Stomach (tissue), 19 donors: ENCODE results near the gene GAPT. TPM values are rescaled to one million over a fixed set of nuclear protein-coding genes. Genes with fewer than 3 reads are reported as not detected.

Source experiments
- DNase-seq, 2 donors: peaks; one replicate each; pipeline versions ENCODE4 v3.0.0 to v3.0.0-alpha.2; 2013 to 2019
- H3K27ac ChIP-seq, 5 donors: fragments of 200-600 bp in 4 of 5; sonication (generic) in 4 of 5; one replicate each; pipeline ENCODE4 v1.5.1; 2013 to 2019; ENCODE audit warnings: mild to moderate bottlenecking in 1 of 5, moderate library complexity in 1 of 5
- H3K27me3 ChIP-seq, 3 donors: fragments of 200-600 bp; sonication (generic); one replicate each; pipeline ENCODE4 v1.5.1; 2017 to 2019; ENCODE audit warnings: mixed run types in 1 of 3
- H3K36me3 ChIP-seq, 4 donors: fragments of 200-600 bp; sonication (generic); 1 replicate in 3 of 4; 2 replicates in 1 of 4; pipeline ENCODE4 v1.5.1; 2016 to 2019
- H3K4me1 ChIP-seq, 4 donors: fragments of 200-600 bp; sonication (generic); one replicate each; pipeline ENCODE4 v1.5.1; 2016 to 2019
- H3K4me3 ChIP-seq, 4 donors: fragments of 200-600 bp; sonication (generic) in 3 of 4; one replicate each; pipeline ENCODE4 v1.5.1; 2016 to 2019; ENCODE audit warnings: mild to moderate bottlenecking in 1 of 4
- H3K9me3 ChIP-seq, 4 donors: fragments of 200-600 bp; sonication (generic); one replicate each; pipeline ENCODE4 v1.5.1; 2016 to 2019
- EP300 ChIP-seq: sonication (generic); formaldehyde crosslinking; IDR thresholded peaks from one replicate; pipeline ENCODE4 v1.6.1; 2017; ENCODE audit warnings: antibody characterized with exemption
- POLR2A ChIP-seq, 4 donors: fragments of 450-650 bp; IDR thresholded peaks; one replicate each; pipeline ENCODE4 v1.6.1; 2016; ENCODE audit warnings: antibody characterized with exemption in 4 of 4, control low read depth in 2 of 4, mild to moderate bottlenecking in 1 of 4, moderate library complexity in 1 of 4
- POLR2AphosphoS5 ChIP-seq, 3 donors: sonication (generic); formaldehyde crosslinking; IDR thresholded peaks; one replicate each; pipeline ENCODE4 v1.6.1; 2016; ENCODE audit warnings: antibody characterized with exemption in 3 of 3
- WGBS, 5 donors: extraction: QIAGEN DNeasy Blood & Tissue Kit in 3 of 5; methylation state at CpG; one replicate each; pipeline versions ENCODE4 v1.1.5 to v1.1.7; 2013 to 2018; 5-methylcytosine and 5-hydroxymethylcytosine counted together
- intact Hi-C: fragments of 100-400 bp; cut with DNase I; formaldehyde crosslinking; loops from one replicate; pipeline ENCODE4 v1.15.1; 2023; ENCODE audit warnings: low total_unique reads
- long read RNA-seq, 10 donors: transcript quantifications; one replicate each; lab custom pipeline, GENCODE V29; 2026
- polyA plus RNA-seq, 3 donors: library from polyadenylated mRNA; stranded (reverse); fragments of 200-250 nt; gene quantifications; one replicate each; pipeline ENCODE4 v1.2.3, GENCODE V29; 2013
- total RNA-seq, 5 donors: library from RNA; depleted of rRNA; stranded (reverse); fragments of >200 nt; gene quantifications; one replicate each; pipeline versions ENCODE4 v1.1.0 to v1.2.3, GENCODE V29; 2014 to 2016
- TF ChIP-seq, protein P1 (sequence below), 7 experiments: fragments of 450-650 bp in 4 of 7; fragments of 200-600 bp in 3 of 7; sonication (generic) in 3 of 7; IDR thresholded peaks; one replicate each; pipeline ENCODE4 v1.5.1; 2016 to 2019; ENCODE audit warnings: antibody characterized with exemption in 7 of 7, control low read depth in 2 of 7, mild to moderate bottlenecking in 1 of 7
- donor health status: healthy with polysubstance abuse.
- donor health status: Bipolar disorder and iron deficiency.
- donor health status: healthy.

The GAPT gene
- total RNA-seq: 1 to 10 TPM in 3 of 5 donors, not detected in 2; 2.4 to 2.9 (median 2.5) TPM
- 1 to 10 TPM in 1 of 3 donors, under 1 TPM in 2; 0.68 to 4.9 (median 1.00) TPM for polyA plus RNA-seq
- long read RNA-seq, donor 1: 0 reads
- long read RNA-seq, donor 2, partial matches to known transcripts: 0 of 1 reads
- long read RNA-seq, donor 2, other reads (novel, unspliced or antisense): 0 of 1 reads
- long read RNA-seq, donor 3: 0 reads
- long read RNA-seq, donor 4: 0 reads
- long read RNA-seq, donor 5: 0 reads
- long read RNA-seq, donor 6: 0 reads
- long read RNA-seq, donor 7, partial matches to known transcripts: 0 of 1 reads
- long read RNA-seq, donor 7, other reads (novel, unspliced or antisense): 0 of 1 reads
- long read RNA-seq, donor 8, partial matches to known transcripts: 0 of 1 reads
- long read RNA-seq, donor 8, other reads (novel, unspliced or antisense): 0 of 1 reads
- long read RNA-seq, donor 9: 0 reads
- long read RNA-seq, donor 10, partial matches to known transcripts: 0 of 1 reads
- long read RNA-seq, donor 10, other reads (novel, unspliced or antisense): 0 of 1 reads

DNA sequence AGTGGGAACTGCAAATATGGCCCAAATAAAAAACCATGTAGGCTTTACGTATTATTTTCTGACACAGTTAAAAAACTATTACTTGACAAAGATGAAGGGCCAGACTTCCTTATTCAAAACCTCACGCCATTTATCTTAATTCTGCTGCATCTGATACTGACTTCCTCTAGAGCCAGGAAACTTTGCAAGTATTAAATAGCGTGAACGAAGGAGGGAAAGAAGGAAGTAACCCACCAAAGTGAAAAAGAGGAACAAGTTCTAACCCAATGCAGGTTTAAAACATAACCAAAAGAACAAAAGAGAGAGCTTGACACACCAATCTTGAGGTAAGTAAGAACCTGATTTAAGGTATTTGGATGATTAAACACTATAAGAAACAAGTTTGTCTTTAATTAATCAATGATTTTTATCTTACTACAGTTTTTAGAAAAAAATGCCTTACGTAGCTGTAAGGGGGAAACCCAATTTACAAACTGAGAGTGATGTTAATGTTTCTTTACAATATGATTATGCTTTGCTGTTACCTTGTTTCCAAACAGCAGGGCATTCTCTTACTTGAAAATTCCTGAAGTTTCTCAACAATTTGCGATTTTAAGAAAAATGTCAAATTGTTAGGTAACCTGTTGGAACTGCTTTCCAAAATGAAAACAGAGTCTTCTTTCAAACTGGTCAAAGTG, at the start of gene GAPT:
Gene GAPT, plus strand, starts transcription at position 220 of the 677 bp plus-strand sequence. CDS start 3,102 bp downstream, outside the sequence.
- H3K4me1 ChIP-seq: no peaks in the 10 kb centered on the region
- no peaks in the 10 kb centered on the region for H3K27me3 ChIP-seq
- no peaks in the 10 kb centered on the region for H3K36me3 ChIP-seq
- no peak within 1 kb of the TSS for H3K4me3 ChIP-seq
- no peak for TF ChIP-seq POLR2AphosphoS5 (IDR thresholded peaks at IDR 0.05)
- TF ChIP-seq EP300: no peak
- no peak for TF ChIP-seq POLR2A (IDR thresholded peaks at IDR 0.05)
- TF ChIP-seq, protein P1, sequence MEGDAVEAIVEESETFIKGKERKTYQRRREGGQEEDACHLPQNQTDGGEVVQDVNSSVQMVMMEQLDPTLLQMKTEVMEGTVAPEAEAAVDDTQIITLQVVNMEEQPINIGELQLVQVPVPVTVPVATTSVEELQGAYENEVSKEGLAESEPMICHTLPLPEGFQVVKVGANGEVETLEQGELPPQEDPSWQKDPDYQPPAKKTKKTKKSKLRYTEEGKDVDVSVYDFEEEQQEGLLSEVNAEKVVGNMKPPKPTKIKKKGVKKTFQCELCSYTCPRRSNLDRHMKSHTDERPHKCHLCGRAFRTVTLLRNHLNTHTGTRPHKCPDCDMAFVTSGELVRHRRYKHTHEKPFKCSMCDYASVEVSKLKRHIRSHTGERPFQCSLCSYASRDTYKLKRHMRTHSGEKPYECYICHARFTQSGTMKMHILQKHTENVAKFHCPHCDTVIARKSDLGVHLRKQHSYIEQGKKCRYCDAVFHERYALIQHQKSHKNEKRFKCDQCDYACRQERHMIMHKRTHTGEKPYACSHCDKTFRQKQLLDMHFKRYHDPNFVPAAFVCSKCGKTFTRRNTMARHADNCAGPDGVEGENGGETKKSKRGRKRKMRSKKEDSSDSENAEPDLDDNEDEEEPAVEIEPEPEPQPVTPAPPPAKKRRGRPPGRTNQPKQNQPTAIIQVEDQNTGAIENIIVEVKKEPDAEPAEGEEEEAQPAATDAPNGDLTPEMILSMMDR (IDR thresholded peaks at IDR 0.05): no peak
- no peaks in the 10 kb centered on the region for H3K9me3 ChIP-seq
- 55 to 67% (median 59%) methylated on average over 6 of the region's 6 CpGs for WGBS, 5 donors
- H3K27ac ChIP-seq: no peak within 1 kb of the TSS
- intact Hi-C loops: no loop called here
- DNase-seq: peak in 1 of 2 donors; percentile 13

DNA sequence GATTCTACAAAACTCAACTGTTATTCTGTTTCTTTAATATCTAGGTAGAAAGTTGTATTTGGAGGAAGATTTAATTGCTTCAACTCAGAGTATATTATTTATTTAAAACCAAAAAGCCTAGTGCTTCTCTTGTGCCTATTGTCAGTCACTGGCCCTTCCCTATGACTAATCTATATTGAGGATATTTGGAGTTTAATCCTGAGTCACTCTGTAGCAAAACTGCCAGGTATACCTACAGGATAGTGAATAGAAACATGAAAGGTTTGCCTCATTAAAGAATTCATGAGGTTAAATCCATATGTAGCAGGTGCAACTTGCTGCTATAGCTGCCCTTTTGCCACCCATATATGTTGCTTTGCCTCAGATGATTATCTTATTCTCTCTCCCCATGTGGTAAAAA, 46.4 kb upstream of the GAPT start:
- H3K36me3 ChIP-seq: no peaks in the 10 kb centered on the region
- H3K9me3 ChIP-seq: no peaks in the 10 kb centered on the region
- TF ChIP-seq EP300 (no peak), POLR2AphosphoS5 (IDR thresholded peaks at IDR 0.05) (no peak), POLR2A (IDR thresholded peaks at IDR 0.05) (no peak)
- TF ChIP-seq, protein P1 (IDR thresholded peaks at IDR 0.05): no peak
- H3K27ac ChIP-seq: no peak overlapping the region
- no peaks in the 10 kb centered on the region for H3K27me3 ChIP-seq
- H3K4me1 ChIP-seq: peaks cover 0 to 10% (median 3%) of the 10 kb centered on the region in 4 donors
- intact Hi-C loops: no loop called here
- no peak overlapping the region for H3K4me3 ChIP-seq
- no peak for DNase-seq

DNA sequence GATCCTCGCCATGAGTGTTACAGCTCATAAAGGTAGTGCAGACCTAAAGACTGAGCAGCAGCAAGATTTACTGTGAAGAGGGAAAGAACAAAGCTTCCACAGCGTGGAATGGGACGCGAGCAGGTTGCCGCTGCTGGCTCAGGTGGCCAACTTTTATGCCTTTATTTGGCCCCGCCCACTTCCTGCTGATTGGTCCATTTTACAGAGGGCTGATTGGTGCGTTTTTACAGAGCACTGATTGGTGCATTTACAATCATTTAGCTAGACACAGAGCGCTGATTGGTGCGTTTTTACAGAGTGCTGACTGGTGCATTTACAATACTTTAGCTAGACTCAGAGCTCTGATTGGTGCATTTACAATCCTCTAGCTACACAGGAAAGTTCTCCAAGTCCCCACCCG, 45.2 kb upstream of the GAPT start:
- Histone ChIP-seq H3K27ac (no peak overlapping the region), H3K36me3 (no peaks in the 10 kb centered on the region), H3K27me3 (no peaks in the 10 kb centered on the region), H3K4me3 (no peak overlapping the region), H3K9me3 (no peaks in the 10 kb centered on the region), H3K4me1 (peaks cover 0 to 5% (median under 1%) of the 10 kb centered on the region in 4 donors)
- no peak for DNase-seq
- no peak for TF ChIP-seq EP300
- TF ChIP-seq, protein P1 (IDR thresholded peaks at IDR 0.05): no peak
- intact Hi-C loops: no loop called here
- WGBS, 5 donors: 86 to 93% (median 89%) methylated on average over 10 of the region's 10 CpGs

DNA sequence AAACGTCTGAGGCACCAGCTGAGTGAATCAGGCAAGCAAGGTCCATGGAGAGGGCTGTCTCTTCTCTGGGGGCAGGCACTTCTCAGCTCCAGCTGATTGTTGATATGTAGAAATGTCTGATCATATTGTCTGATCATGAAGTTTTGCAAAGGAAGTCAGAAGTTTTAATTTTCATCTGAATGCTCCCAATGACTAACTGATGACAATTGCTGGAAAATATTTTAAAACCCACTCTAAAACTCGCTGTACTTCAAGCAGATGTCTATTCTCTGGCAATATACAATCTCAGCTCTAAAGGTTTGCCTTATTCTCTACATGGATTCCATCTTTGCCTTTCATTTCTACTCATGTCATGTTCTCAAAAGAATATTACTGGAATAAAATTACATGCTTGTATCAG, 44.0 kb upstream of the GAPT start:
- DNase-seq: no peak
- Histone ChIP-seq H3K27ac (no peak overlapping the region), H3K9me3 (no peaks in the 10 kb centered on the region), H3K4me1 (no peaks in the 10 kb centered on the region), H3K4me3 (no peak overlapping the region), H3K36me3 (no peaks in the 10 kb centered on the region), H3K27me3 (no peaks in the 10 kb centered on the region)
- TF ChIP-seq, protein P1 (IDR thresholded peaks at IDR 0.05): no peak
- TF ChIP-seq EP300 (no peak), POLR2A (IDR thresholded peaks at IDR 0.05) (no peak), POLR2AphosphoS5 (IDR thresholded peaks at IDR 0.05) (no peak)
- intact Hi-C loops: no loop called here
- WGBS, 5 donors: 64 to 79% (median 73%) methylated on average over 2 of the region's 2 CpGs
